Mesothelial cell of epicardium (in vitro differentiated cells): Measurements from ENCODE around the gene AGGF1. TPM values are rescaled to one million over a fixed set of nuclear protein-coding genes. Genes with fewer than 3 reads are reported as not detected.

Experiments
- DNase-seq, 2 experiments: peaks; one replicate each; pipeline ENCODE4 v3.0.0; 2021; ENCODE audit warnings: low spot score in 2 of 2; ENCODE audit not compliant: unreplicated experiment in 2 of 2
- H3K27ac Mint-ChIP-seq: 2 replicates; pipeline ENCODE4 v1.8.0; 2021; ENCODE audit warnings: mixed read lengths
- H3K27me3 Mint-ChIP-seq: 2 replicates; pipeline ENCODE4 v1.8.0; 2021; ENCODE audit warnings: low read depth, mixed read lengths
- H3K36me3 Mint-ChIP-seq: 2 replicates; pipeline ENCODE4 v1.8.0; 2021; ENCODE audit warnings: mixed read lengths
- H3K4me1 Mint-ChIP-seq: 2 replicates; pipeline ENCODE4 v1.8.0; 2021; ENCODE audit warnings: mixed read lengths
- H3K4me3 Mint-ChIP-seq: 2 replicates; pipeline ENCODE4 v1.8.0; 2021; ENCODE audit warnings: mild to moderate bottlenecking, moderate library complexity, mixed read lengths
- H3K9me3 Mint-ChIP-seq: 2 replicates; pipeline ENCODE4 v1.8.0; 2021; ENCODE audit warnings: mixed read lengths
- total RNA-seq: library from RNA; stranded (reverse); gene quantifications from 3 replicates; pipeline ENCODE4 v1.2.1, GENCODE V29; 2021
- TF ChIP-seq, protein P1 (sequence below): fragments of 200-600 bp; sonication (generic); IDR thresholded peaks from one replicate; pipeline ENCODE4 v1.5.0; 2021; ENCODE audit warnings: antibody characterized with exemption; ENCODE audit not compliant: unreplicated experiment

The AGGF1 gene
- total RNA-seq, 1 donor from 2014 or later: 21.2 TPM

DNA sequence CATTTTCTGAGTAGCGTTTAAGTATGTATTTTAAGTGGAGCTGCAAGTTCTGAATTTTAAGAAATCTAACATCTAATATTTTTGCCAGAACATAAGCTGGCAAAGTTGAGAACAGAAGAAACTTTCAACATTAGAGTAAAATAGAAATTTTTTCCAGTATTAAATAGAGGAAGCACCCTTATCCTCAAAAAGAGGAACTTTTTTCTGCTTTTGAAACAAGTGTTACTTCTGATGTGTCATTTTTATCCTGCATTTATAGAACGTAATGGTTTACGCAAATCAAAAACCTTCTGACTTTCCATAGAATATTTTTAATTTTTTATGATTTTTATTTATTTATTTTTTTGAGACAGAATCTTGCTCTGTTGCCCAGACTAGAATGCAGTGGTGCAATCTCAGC, 35.1 kb downstream of the AGGF1 start:
- TF ChIP-seq, protein P1, sequence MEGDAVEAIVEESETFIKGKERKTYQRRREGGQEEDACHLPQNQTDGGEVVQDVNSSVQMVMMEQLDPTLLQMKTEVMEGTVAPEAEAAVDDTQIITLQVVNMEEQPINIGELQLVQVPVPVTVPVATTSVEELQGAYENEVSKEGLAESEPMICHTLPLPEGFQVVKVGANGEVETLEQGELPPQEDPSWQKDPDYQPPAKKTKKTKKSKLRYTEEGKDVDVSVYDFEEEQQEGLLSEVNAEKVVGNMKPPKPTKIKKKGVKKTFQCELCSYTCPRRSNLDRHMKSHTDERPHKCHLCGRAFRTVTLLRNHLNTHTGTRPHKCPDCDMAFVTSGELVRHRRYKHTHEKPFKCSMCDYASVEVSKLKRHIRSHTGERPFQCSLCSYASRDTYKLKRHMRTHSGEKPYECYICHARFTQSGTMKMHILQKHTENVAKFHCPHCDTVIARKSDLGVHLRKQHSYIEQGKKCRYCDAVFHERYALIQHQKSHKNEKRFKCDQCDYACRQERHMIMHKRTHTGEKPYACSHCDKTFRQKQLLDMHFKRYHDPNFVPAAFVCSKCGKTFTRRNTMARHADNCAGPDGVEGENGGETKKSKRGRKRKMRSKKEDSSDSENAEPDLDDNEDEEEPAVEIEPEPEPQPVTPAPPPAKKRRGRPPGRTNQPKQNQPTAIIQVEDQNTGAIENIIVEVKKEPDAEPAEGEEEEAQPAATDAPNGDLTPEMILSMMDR: no peak
- Mint-ChIP-seq H3K27ac (no peak overlapping the region), H3K4me1 (no peaks in the 10 kb centered on the region), H3K36me3 (peaks cover 54% of the 10 kb centered on the region), H3K4me3 (no peak overlapping the region), H3K27me3 (no peaks in the 10 kb centered on the region), H3K9me3 (peaks cover 10% of the 10 kb centered on the region)
- DNase-seq: no peak

DNA sequence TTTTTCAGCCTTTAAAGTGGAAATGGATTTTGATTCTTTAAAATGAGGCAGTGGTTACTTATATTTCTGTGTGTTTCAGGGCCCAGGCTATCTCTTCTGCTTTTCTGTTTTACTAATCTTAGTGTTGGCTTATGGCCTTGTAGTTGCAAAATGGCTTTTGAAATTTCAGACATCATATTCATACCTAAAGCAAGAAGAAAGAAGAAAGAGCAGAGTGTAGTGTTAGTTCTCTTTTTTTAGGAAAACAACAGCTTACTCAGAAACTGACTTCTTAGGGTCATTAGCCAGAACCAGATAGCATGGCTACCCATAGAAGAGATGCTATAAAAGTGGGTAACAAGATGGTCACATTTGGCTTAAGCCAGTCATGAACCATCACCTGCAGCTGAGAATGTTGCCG, 36.0 kb downstream of the AGGF1 start:
- no peak for DNase-seq
- Mint-ChIP-seq H3K4me3 (no peak overlapping the region), H3K27me3 (no peaks in the 10 kb centered on the region), H3K4me1 (no peaks in the 10 kb centered on the region), H3K9me3 (peaks cover 10% of the 10 kb centered on the region), H3K36me3 (peaks cover 50% of the 10 kb centered on the region), H3K27ac (no peak overlapping the region)
- TF ChIP-seq, protein P1: no peak

DNA sequence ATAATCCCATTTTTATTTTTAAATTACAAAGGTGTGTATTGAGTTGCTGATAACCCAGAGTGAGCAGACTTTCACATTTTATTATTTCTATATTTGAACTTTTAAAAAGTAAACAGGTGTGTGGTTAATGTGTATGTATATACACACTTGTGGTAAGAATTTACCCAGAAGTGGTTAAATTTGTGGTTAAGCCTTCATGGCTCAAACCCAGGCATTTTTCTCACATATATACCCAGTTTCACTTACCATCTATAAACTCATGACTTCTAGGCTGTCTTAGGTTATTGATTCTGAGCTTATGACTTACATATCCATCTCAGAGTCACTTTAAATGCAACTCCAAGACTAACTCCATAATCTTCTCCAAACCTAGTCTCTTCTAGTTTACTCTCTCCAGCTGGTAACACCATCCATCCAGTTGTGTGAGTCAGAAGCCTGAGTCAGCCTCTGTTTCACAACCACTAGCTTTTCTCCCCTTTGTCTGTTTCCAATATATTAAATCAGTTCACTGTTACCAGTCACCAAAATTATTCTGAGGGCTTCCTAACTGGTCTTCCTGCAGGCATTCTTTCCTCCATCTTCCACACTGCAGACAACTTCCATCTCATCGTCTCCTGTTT, 36.7 kb downstream of the AGGF1 start:
- H3K4me1 Mint-ChIP-seq: no peaks in the 10 kb centered on the region
- DNase-seq: no peak
- TF ChIP-seq, protein P1: no peak
- no peak overlapping the region for H3K27ac Mint-ChIP-seq
- H3K4me3 Mint-ChIP-seq: no peak overlapping the region
- H3K36me3 Mint-ChIP-seq: peaks cover 43% of the 10 kb centered on the region
- no peaks in the 10 kb centered on the region for H3K27me3 Mint-ChIP-seq
- H3K9me3 Mint-ChIP-seq: peaks cover 10% of the 10 kb centered on the region

DNA sequence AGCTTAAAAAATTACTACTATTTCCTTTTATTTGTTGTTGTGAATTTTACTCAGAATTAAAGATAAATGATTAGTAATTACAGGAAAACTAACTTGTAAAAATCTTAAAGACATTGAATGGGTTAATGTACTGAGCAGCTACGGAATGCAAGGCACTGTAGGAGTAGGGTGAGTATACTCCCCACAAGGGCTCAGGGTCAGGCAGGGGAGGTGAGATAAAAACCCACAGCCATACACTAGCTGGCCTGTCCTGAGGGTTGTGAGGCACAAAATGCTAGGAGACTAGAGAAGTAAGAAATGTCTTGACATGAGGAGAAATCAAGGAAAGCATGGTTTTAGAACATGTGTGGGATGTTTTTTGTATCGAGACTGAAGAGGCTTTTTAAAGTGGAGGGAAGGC, 43.5 kb downstream of the AGGF1 start:
- Mint-ChIP-seq H3K36me3 (peaks cover 15% of the 10 kb centered on the region), H3K4me1 (peaks cover 12% of the 10 kb centered on the region), H3K27me3 (no peaks in the 10 kb centered on the region), H3K27ac (no peak overlapping the region), H3K4me3 (no peak overlapping the region), H3K9me3 (peaks cover 10% of the 10 kb centered on the region)
- TF ChIP-seq, protein P1: no peak
- no peak for DNase-seq

DNA sequence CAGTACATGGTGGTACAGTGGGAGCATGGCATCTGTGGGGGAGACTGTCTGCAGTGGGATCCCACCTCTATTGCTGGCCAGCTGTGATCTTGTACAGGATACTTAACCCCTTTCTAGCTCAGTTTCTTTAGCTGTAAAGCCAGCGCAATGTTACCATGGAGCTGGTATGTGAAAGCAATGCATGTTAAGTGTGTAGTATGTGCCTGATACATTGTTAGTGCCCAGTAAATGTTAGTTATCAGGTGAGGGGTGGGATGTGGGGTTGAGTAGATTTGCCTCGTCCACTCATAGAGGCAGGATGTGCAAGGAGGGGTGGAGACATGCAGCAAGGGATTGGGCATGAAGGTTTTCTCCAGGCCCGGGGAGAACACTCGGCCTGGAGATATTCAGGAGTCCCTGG, 44.5 kb downstream of the AGGF1 start:
- H3K4me3 Mint-ChIP-seq: no peak overlapping the region
- peaks cover 4% of the 10 kb centered on the region for H3K9me3 Mint-ChIP-seq
- peaks cover 12% of the 10 kb centered on the region for H3K4me1 Mint-ChIP-seq
- no peaks in the 10 kb centered on the region for H3K27me3 Mint-ChIP-seq
- TF ChIP-seq, protein P1: no peak
- H3K36me3 Mint-ChIP-seq: peaks cover 5% of the 10 kb centered on the region
- H3K27ac Mint-ChIP-seq: no peak overlapping the region
- no peak for DNase-seq
